Muscle of leg (tissue), 11 donors: ENCODE data around the gene TFAP2D. TPM values are rescaled to one million over a fixed set of nuclear protein-coding genes. Genes with fewer than 3 reads are reported as not detected.
A peak's percentile ranks its signal among the peaks of the same experiment; 100 is the strongest.

Experiments
- DNase-seq: peaks from one replicate; pipeline ENCODE4 v3.0.0; 2013
- H3K27ac ChIP-seq: one replicate; pipeline ENCODE4 v1.5.1; 2013; ENCODE audit warnings: mild to moderate bottlenecking, low read length, control low read depth
- H3K27me3 ChIP-seq: one replicate; pipeline ENCODE4 v1.6.1; 2013; ENCODE audit warnings: low read length; ENCODE audit not compliant: control insufficient read depth, insufficient read depth
- H3K36me3 ChIP-seq: one replicate; pipeline ENCODE4 v1.6.1; 2013; ENCODE audit warnings: low read length; ENCODE audit not compliant: control insufficient read depth, insufficient read depth
- H3K4me1 ChIP-seq: one replicate; pipeline ENCODE4 v1.6.1; 2013; ENCODE audit warnings: low read length; ENCODE audit not compliant: control insufficient read depth, insufficient read depth
- H3K4me3 ChIP-seq: one replicate; pipeline ENCODE4 v1.5.1; 2013; ENCODE audit warnings: low read length, control low read depth
- H3K9me3 ChIP-seq: replicated peaks from 2 replicates; pipeline ENCODE4 v1.6.1; 2013; ENCODE audit warnings: low read depth, low read length; ENCODE audit not compliant: control insufficient read depth
- WGBS: methylation state at CpG from one replicate; pipeline ENCODE4 v1.1.5; 2013; ENCODE audit warnings: missing lambda C conversion rate; ENCODE audit not compliant: insufficient coverage; 5-methylcytosine and 5-hydroxymethylcytosine counted together
- polyA plus RNA-seq, 8 donors: library from polyadenylated mRNA; unstranded; fragments of 120-200 nt; gene quantifications; one replicate each; pipeline versions ENCODE4 v1.2.1 to v1.2.3, GENCODE V29; 2013; ENCODE audit warnings: inconsistent platforms in 1 of 8, low replicate concordance in 1 of 8; ENCODE audit not compliant: insufficient read length in 8 of 8, insufficient read depth in 1 of 8
- total RNA-seq: library from RNA; stranded (reverse); fragments of 120-200 nt; gene quantifications from one replicate; pipeline ENCODE4 v1.2.4, GENCODE V29; 2013

Gene TFAP2D
- total and polyA plus RNA-seq, 9 donors = not detected

GRCh38 chr6:50707652-50708300 is 5.5 kb upstream of the TFAP2D start:
- no peaks in the 10 kb centered on the region for H3K36me3 ChIP-seq
- DNase-seq = peak; percentile 8
- H3K9me3 ChIP-seq = no peaks in the 10 kb centered on the region
- no peak overlapping the region for H3K4me3 ChIP-seq
- under 1% methylated on average over 23 of the region's 27 CpGs for WGBS
- no peak overlapping the region for H3K27ac ChIP-seq
- H3K4me1 ChIP-seq = peaks cover 3% of the 10 kb centered on the region
- peaks cover 56% of the 10 kb centered on the region for H3K27me3 ChIP-seq

GRCh38 chr6:50708664-50709365 is 4.5 kb upstream of the TFAP2D start:
- WGBS = 5% methylated on average over 10 of the region's 22 CpGs
- no peak overlapping the region for H3K27ac ChIP-seq
- H3K36me3 ChIP-seq = no peaks in the 10 kb centered on the region
- no peaks in the 10 kb centered on the region for H3K9me3 ChIP-seq
- peaks cover 3% of the 10 kb centered on the region for H3K4me1 ChIP-seq
- H3K27me3 ChIP-seq = peaks cover 63% of the 10 kb centered on the region
- no peak for DNase-seq
- no peak overlapping the region for H3K4me3 ChIP-seq

GRCh38 chr6:50709366-50709734 is 4.0 kb upstream of the TFAP2D start:
- 5% methylated on average over 3 of the region's 6 CpGs for WGBS
- Histone ChIP-seq H3K9me3 (no peaks in the 10 kb centered on the region), H3K4me1 (peaks cover 3% of the 10 kb centered on the region), H3K27ac (no peak overlapping the region), H3K36me3 (no peaks in the 10 kb centered on the region), H3K4me3 (no peak overlapping the region), H3K27me3 (peaks cover 68% of the 10 kb centered on the region)
- no peak for DNase-seq

- 10% methylated on average over 4 of the region's 7 CpGs for WGBS
- Histone ChIP-seq H3K4me3 (no peak overlapping the region), H3K4me1 (peaks cover 3% of the 10 kb centered on the region), H3K36me3 (no peaks in the 10 kb centered on the region), H3K27ac (no peak overlapping the region), H3K9me3 (no peaks in the 10 kb centered on the region), H3K27me3 (peaks cover 78% of the 10 kb centered on the region)
- no peak for DNase-seq
These were observed 1.6 kb upstream of the TFAP2D start for GRCh38 chr6:50711686-50712085.

DNA sequence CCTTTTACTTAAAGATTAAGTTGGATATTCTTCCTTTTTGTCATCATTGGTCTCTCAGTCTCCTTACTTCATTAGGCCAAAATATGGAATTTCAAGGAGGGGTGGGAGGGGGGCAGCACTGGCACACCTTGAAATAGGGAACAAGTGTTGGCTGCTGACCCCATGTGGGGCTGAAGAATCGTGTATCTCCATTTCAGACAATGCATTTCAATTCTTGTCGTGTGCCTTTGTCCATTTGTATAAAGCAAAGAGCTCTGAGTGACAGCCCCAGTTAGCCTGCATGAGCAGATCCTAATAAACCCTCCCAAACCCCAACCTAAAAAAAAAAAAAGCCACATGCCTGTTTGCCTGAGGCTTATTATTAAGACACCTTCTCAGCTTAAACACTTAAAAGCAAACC is 1.0 kb upstream of the TFAP2D start:
- Histone ChIP-seq H3K36me3 (no peaks in the 10 kb centered on the region), H3K27me3 (peaks cover 76% of the 10 kb centered on the region), H3K27ac (no peak overlapping the region), H3K4me1 (peaks cover 3% of the 10 kb centered on the region), H3K9me3 (no peaks in the 10 kb centered on the region), H3K4me3 (no peak overlapping the region)
- WGBS = 0% methylated on average over 2 of the region's 2 CpGs
- no peak for DNase-seq

DNA sequence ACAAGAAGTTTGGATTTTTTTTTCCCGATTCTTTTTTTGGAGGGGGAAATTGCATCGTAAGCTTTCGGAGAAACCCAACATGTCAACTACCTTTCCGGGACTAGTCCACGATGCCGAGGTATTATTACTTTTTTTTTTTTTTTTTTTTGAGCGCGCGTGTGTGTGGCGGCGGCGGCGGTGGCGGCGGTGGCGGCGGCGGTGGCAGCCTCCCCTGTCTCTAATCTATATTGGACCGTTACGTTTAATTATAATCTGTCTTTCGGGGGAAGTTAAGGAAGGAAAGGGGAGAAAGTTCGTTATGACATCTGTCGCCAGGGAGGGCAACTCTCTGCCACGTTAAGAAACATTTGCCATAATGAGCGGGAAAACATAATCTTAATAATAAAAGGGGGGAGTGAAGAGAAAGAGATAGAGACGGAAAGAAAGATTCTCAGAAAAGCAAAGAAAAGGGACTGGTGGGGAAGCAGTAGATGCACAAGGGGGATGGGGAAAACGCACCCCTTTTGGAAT is 706 bp downstream of the TFAP2D start:
- Histone ChIP-seq H3K27ac (no peak overlapping the region), H3K9me3 (no peaks in the 10 kb centered on the region), H3K4me1 (no peaks in the 10 kb centered on the region), H3K4me3 (no peak overlapping the region), H3K27me3 (peaks cover 60% of the 10 kb centered on the region), H3K36me3 (no peaks in the 10 kb centered on the region)
- no peak for DNase-seq
- 0% methylated on average over 2 of the region's 27 CpGs for WGBS

DNA sequence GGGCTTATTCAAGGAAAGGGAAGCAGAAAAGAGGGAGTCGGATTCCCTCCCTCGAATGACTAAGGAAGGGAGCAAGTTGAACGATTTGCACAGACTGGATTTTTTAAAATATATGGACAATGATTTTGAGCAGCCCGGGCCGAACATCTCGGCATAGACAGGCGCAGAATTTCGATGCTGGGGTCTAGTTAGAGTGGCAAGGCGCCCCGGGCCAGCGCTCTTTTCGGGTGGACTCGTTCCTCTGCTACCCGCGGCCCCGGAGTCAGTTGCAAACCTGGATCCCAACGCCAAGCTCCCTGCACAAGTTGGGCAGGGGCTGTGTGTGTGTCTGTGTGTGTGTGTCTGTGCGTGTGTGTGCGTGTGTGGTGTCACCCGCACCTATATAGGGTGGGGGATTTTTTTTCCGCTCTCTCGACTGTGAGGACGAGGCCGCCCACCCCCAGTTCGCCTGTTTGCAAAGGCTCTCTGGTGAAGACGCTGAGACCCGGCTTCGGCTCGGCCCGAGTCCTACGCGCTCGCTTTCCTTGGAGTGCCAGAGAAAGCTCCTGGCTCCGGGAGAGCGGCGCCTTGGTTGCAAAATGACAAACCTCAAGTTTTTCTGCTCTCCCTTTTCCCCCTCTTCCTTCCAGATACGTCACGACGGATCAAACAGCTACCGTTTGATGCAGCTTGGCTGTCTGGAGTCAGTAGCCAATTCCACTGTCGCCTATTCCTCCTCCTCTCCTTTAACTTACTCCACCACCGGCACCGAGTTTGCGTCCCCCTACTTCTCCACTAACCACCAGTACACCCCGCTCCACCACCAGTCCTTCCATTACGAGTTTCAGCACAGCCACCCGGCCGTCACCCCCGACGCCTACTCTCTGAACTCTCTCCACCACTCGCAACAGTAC is 1.4 kb downstream of the TFAP2D start:
- WGBS = under 1% methylated on average over 38 of the region's 51 CpGs

GRCh38 chr6:50716899-50717509 is 3.7 kb downstream of the TFAP2D start:
- WGBS = 7% methylated on average over 7 of the region's 14 CpGs
- no peaks in the 10 kb centered on the region for H3K9me3 ChIP-seq

More for the DNA sequence above, 1.4 kb downstream of the TFAP2D start:
- H3K4me1 ChIP-seq = no peaks in the 10 kb centered on the region
- no peak overlapping the region for H3K27ac ChIP-seq
- DNase-seq = no peak
- H3K4me3 ChIP-seq = no peak overlapping the region
- H3K27me3 ChIP-seq = peaks cover 57% of the 10 kb centered on the region
- no peaks in the 10 kb centered on the region for H3K9me3 ChIP-seq
- H3K36me3 ChIP-seq = no peaks in the 10 kb centered on the region

GRCh38 chr6:50717734-50718457 is 4.6 kb downstream of the TFAP2D start:
- peaks cover 58% of the 10 kb centered on the region for H3K27me3 ChIP-seq
- no CpG with 5 or more reads among the region's 9 CpGs for WGBS
- DNase-seq = no peak

More at GRCh38 chr6:50716899-50717509, 3.7 kb downstream of the TFAP2D start:
- Histone ChIP-seq H3K27ac (no peak overlapping the region), H3K27me3 (peaks cover 55% of the 10 kb centered on the region), H3K4me1 (no peaks in the 10 kb centered on the region), H3K4me3 (no peak overlapping the region), H3K36me3 (no peaks in the 10 kb centered on the region)
- no peak for DNase-seq

More at GRCh38 chr6:50717734-50718457, 4.6 kb downstream of the TFAP2D start:
- H3K4me3 ChIP-seq = no peak overlapping the region
- H3K27ac ChIP-seq = no peak overlapping the region
- no peaks in the 10 kb centered on the region for H3K9me3 ChIP-seq
- no peaks in the 10 kb centered on the region for H3K4me1 ChIP-seq
- no peaks in the 10 kb centered on the region for H3K36me3 ChIP-seq
